GM12865 (cell line): ENCODE data around the gene MYO10.

ENCODE experiments used
- DNase-seq: peaks from one replicate; pipeline ENCODE4 v3.0.0; 2010; ENCODE audit warnings: low read depth
- H3K4me3 ChIP-seq: 2 replicates; pipeline ENCODE4 v1.5.1; 2011; ENCODE audit warnings: mild to moderate bottlenecking, low read depth, low read length, control low read depth
- TF ChIP-seq, protein P1 (sequence below): IDR thresholded peaks from 2 replicates; pipeline ENCODE4 v1.5.1; 2011; ENCODE audit warnings: low read length, control low read depth, low read depth, inconsistent platforms; ENCODE audit not compliant: insufficient read depth; ENCODE audit errors: missing control alignments

Gene MYO10

DNA sequence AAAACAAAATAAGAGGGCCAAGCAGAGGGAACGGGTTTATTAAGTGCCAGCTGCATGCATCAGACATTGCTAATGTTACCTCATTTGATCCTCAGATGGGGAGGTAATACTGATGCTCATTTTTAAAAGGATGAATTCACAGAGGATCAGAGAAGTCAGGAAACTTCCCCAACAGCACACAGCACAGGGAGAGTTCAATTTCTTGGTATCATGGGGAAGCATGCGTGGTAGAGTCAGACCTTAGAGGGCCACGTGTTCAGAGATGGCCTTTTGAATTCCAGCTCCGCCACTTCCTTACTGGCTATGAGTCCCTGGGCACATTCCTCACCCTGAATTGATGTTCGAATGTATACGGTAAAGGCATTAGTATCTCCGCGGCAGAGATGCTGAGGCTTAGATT is 108.3 kb downstream of the MYO10 start:
- no peak for DNase-seq
- TF ChIP-seq, protein P1, sequence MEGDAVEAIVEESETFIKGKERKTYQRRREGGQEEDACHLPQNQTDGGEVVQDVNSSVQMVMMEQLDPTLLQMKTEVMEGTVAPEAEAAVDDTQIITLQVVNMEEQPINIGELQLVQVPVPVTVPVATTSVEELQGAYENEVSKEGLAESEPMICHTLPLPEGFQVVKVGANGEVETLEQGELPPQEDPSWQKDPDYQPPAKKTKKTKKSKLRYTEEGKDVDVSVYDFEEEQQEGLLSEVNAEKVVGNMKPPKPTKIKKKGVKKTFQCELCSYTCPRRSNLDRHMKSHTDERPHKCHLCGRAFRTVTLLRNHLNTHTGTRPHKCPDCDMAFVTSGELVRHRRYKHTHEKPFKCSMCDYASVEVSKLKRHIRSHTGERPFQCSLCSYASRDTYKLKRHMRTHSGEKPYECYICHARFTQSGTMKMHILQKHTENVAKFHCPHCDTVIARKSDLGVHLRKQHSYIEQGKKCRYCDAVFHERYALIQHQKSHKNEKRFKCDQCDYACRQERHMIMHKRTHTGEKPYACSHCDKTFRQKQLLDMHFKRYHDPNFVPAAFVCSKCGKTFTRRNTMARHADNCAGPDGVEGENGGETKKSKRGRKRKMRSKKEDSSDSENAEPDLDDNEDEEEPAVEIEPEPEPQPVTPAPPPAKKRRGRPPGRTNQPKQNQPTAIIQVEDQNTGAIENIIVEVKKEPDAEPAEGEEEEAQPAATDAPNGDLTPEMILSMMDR, result no peak
- no peak overlapping the region for H3K4me3 ChIP-seq

DNA sequence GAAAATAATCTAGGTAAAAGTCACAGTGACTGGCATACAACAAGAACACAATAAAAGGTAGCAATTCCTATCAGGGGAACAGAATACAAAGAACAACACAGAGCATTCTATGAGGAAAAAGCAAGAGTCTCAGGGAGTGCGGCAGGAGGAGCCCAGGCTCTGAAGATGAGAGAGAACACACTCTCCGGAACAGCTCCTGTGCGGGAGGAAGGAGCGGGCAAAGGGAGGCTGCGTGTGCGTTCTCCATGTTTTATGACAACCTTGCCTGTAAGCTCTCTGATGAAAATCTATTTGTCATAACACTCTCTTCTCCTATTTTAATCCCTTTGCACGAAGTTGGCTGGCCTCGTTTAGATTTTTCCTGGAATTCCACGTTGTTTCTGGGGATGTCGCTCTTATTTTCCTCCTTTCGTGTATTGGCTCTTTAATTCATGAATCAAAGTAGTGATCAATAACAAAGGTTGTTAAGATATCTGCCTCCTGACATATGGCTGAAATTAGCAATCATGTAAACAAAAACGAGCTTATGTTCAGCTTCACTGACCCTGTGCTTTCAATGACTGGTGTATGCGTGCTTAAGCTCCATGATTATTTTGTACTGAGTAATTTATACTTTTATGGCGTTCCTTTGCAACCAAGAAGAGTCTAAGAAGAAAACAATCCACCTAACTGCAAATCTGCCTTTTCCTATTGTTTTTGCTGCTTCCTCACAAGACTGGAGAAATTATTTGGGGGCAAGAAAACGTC is 109.5 kb downstream of the MYO10 start:
- TF ChIP-seq, protein P1, result no peak
- no peak overlapping the region for H3K4me3 ChIP-seq
- no peak for DNase-seq

DNA sequence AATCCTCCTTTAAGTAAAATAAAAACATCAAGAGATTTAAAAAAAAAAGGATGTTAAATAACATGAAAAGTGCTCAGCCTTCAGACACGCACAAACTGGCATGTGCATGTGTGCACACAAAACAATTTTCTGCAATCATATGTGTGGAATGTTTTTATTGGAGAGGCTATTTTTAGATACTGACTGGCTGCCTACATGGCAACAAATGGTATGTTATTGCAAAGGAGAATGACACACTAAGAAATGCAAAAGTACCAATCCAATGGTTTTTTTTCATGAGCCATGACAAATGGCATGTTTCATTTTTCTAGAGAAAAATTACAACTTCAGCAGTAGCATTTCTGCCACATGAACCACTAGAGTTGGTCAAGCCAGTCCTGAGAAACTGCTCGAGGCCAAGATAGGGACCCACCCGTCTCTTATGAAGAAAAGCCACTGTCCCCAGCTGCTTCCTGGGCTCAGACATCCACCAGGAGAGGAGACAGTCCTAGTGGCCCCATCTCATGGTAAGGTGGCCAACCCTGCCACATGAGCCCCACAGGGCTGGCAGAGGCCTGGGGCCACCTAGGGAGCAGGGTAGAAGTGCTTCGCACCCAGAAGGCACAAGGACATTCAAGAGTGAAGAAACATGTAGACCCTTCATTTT is 116.4 kb downstream of the MYO10 start:
- H3K4me3 ChIP-seq, result no peak overlapping the region
- DNase-seq, result no peak
- TF ChIP-seq, protein P1, result no peak

DNA sequence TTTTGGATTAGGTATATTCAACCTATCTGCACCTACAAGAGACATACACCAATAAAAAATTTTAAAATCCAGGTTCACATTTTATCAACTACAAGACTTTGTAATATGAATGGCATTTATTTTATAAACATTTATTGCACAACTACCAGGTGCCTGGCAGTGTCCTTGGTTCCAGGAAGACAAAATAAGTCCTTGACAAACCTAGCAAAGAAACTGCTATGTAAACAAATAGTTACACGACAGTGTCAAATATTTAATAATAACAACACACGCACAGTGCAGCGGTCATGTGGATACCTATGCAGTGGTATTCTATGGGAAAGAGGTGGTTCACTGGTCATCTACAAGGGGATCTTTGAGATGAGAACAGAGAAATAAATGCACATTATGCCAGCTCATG is 120.7 kb downstream of the MYO10 start:
- TF ChIP-seq, protein P1, result no peak
- no peak for DNase-seq
- no peak overlapping the region for H3K4me3 ChIP-seq

DNA sequence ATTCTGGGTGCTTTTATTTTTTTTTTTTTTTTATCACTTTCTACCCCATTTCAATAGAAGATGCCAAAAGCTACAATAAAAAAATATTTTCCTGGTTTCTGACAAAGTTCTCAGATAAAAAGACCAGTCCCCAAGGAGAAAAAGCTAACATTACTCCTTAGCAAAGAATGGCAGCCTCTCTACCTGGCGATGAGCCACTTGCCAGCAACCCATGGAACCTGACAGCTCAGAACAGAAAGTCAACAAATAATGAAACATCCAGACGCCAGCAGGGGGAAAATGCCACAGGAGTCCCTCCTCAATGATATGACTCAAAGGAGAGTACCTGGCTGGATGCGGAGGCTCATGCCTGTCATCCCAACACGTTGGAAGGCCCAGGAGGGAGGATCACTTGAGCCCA is 123.2 kb downstream of the MYO10 start:
- no peak overlapping the region for H3K4me3 ChIP-seq
- TF ChIP-seq, protein P1, result no peak
- no peak for DNase-seq

DNA sequence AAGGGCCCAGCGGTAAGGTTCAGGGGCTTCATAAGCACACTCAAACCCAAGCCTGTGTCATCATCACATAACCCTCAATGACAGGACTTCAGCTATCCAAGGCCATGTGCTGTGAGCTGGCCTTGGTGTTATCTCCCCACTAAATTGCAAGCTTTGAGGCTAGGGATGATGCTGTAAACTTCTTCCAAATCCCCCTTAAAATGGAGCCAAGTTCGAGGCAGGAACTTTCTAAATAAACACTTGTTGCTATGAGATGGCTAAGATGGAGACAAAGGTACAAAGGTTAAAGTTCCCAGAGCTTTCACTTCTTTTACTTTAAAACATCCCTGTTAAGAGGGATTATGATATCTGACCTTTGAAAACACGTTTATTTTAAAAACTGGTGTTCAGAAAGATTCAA is 123.6 kb downstream of the MYO10 start:
- TF ChIP-seq, protein P1, result no peak

More for the DNA sequence above, 123.6 kb downstream of the MYO10 start:
- no peak for DNase-seq
- no peak overlapping the region for H3K4me3 ChIP-seq
